EH (cell line): Measurements from ENCODE around the gene LRFN2.

Source experiments
- DNase-seq: peaks from one replicate; pipeline ENCODE4 v3.0.0-alpha.2; 2015; ENCODE audit warnings: low read depth

The LRFN2 gene

DNA sequence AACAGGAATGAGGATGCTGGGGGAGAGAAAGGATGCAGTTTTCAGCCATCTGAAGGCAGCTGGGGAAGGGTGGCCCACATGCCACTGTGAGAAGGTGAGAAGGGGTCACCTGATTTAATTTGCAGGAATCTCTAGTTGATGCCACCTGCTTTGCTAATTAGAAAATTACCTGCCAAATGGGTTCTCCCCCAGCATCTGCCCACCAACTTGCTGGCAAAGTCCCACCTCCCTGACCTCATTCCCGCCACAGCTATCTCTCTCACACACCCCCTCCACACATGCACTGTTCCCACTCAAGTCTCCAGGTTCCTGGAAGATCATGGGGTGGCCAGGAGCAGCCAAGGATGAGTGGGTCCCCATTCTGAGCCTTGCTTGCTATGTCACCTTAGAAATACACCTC lies 70.7 kb downstream of the LRFN2 start:
- DNase-seq: no peak

DNA sequence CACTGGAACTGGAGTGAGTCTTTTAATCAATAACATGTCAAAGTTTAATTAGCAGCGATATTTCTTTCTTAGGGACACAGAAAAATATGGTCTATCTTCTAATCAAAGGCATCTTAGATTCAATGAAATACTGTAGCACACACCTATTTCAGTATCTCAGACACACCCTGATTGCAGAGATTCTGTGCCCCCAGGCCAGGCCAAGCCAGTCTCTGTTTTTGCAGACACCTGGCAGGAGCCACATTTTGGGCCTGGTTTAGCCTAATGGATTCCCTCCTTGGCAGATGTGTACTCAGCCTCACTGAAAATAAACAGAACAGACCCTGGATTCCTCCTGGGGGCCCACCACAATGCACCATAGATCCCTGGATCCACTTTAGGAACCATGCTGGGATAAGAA lies 74.8 kb downstream of the LRFN2 start:
- no peak for DNase-seq

DNA sequence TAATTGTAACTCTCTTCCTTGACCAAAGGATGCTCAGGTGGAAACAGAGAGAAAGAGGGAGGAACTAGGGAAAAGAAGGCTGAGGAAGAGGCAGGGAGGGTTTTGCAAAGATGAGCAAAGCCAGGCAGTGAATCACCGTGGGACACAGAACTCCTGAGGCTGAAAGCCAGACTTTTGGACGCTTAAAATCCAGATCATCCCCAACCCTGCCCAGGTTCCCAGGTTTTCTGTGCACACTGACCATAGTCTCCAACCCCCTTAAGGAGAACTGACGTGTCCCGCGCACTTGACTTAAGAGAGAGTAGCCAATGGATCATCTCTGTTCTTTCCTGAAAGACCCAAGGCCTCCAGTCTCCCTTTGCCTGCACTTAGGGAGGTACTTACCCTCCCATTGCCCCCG lies 75.3 kb downstream of the LRFN2 start:
- DNase-seq: no peak

DNA sequence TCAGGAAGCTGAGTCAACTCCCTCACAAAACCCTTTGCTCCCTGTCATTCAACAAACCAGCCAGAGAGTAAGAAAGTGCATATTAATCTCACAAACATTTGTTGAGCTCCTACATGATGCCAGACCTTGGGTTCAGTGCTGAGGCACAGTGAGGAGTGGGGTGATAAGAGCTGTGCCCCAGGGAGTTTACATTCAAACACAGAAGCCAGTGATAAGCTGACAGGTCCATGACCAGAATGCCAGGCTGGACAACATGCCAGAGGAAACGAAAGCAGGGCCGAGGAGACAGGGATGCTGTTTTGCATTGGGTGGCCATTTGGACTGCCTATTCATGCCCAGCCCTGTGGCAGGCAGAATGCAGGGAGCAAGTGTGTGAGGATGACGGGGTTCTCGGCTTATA lies 76.7 kb downstream of the LRFN2 start:
- no peak for DNase-seq

DNA sequence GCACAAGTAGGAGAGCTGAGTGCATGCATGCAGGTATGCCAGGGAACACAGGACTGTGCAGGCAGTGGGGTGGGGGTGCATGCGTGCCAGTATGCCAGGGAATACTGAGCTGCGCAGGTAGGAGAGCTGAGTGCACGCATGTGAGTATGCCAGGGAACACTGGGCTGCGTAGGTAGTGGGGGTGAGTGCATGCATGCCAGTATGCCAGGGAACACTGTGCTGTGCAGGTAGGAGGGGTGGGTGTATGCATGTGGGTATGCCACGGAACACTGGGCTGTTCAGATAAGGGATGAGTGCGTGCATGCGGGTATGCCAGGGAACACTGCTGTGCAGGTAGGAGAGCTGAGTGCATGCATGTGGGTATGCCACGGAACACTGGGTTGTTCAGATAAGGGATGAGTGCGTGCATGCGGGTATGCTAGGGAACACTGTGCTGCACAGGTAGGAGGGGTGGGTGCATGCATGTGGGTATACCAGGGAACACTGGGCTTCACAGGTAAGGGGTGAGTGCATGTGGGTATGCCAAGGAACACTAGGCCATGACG lies 77.4 kb downstream of the LRFN2 start:
- no peak for DNase-seq

DNA sequence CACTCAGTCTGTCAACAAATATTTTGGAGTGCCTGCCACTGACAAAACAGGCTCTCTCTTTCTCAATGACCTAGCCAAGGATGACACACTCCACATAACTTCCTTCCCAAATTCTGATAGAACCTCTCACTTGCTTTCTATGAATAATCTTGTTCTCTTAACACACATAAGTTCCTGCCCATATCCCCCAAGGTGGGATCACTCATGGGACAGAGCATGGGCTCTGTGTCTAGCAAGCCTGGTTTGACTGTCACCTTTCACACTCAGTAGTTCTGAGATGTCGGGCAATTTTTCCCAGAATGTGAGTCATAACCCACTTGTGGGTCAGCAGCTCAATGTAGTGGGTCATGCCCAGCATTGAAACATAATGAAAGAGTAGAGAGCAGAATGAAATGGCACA lies 78.1 kb downstream of the LRFN2 start:
- no peak for DNase-seq

DNA sequence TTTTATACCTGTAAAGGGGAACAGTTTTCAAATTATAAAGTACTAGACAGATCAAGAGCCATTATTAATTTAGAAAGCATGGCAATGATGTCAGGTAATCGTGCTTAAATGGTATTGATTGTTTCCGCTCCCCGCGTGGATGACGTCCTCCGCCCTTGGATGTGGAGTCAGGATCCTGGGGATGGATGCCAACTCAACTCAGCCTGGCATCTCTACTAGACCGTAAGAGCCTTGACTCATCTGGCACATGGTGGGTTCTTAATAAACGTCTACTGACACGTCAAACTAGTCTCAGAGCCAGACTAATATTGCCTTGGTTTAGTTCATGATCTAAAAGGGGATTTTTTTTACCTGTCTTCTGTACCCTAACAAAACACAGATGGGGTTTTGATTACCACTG lies 80.2 kb downstream of the LRFN2 start:
- no peak for DNase-seq

DNA sequence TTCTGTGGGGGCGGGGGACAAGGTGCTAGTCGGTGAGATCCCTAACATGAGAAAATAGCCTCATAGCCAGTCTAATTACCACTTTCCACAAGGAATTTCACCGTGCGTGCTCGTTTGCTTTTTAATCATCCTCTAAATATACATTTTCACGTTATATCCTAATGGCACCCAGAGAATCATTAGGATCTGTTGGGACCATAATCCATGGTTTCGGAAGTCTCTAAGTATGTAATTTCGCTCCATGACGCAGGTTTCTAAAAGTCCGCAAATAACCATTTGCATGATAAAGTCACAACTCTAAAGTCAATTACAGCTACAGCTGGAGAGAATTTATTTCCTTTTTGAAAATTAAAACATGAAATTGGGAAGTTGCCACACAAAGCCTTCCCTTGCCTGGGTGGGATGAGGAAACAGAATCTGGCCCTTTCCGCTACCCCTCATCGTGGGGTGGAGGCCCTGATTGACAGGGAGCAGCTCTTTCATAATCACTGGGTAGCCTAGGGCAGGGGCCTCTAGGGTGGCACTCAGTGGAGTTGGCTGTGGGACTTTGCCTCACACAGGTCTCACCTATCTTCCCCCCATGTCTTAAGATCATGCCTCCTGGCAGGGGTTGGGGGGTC lies 81.9 kb downstream of the LRFN2 start:
- DNase-seq: no peak

DNA sequence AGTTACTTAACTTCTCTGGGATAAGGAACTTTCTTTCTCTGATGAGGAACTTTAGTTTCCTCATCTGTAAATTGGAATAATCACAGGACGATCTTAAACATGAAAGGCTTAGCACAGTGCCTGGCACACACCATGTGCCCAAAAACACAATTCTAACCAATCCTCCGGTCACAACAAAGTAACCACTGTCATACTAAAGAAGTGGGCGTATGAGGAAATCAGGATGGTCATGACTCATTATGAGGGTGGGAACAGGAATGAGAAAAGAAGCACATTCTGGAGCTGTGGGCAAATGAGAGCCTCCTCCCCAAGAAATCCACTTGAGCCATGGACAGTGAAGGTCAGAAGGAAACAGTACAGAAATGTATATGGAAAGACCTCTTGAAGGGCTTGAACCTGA lies 82.9 kb downstream of the LRFN2 start:
- no peak for DNase-seq

DNA sequence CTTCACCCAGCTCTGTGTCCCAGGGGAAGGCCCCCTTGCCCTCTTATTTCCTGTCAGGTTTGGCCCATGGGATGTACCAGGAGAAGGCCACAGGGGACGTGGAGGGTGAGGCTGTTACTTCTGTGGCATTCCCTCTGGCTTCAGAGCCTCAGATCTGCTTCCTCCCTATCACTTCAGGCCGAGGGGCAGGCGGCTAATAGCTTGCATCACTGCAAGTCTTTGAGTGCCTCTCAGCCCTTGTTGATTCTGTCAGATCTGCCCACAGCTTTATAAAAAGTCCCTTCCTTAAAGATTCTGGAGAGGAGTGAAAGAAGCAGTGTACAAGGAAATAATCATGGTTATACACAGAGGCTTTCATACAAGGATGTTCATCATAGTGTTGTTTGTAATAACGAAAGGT lies 86.9 kb downstream of the LRFN2 start:
- no peak for DNase-seq

DNA sequence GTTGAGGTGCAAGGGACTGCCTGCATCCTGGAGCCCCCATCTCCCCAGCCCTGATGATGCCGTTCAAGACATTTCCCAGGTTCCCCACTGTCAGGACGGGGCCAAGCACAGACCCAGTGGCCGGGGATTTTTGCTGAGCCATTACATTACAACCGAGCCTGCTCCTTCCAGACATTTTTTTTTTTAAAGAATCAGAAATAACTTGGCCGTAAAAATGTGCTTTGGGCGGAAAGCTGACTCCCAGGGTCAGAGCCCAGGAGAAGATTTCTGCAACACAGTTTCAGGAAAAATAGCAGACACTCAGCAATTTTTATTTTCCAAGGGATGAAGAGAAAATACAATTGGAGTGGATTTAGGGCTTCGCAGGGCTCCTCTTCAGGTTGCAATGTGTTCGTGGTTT lies 87.9 kb downstream of the LRFN2 start:
- no peak for DNase-seq

DNA sequence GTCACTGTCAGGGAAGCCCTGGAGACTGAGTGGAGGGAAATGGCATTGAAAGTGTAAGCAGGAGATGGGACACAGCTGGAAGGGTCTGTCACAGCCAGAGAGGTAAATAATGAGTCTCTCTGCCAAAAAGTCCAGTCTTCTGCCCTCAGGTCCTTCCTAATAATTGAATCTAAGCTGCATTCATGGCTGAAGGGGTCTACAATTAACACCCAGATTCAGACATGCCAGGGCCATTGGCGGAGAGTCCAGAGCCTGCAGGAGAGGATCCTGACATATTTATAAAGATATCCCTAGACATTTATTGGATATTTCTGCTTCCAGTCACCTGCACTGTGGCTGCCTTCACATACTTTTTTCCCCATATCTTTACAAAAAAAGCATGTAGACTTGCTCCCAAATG lies 89.0 kb downstream of the LRFN2 start:
- DNase-seq: no peak

DNA sequence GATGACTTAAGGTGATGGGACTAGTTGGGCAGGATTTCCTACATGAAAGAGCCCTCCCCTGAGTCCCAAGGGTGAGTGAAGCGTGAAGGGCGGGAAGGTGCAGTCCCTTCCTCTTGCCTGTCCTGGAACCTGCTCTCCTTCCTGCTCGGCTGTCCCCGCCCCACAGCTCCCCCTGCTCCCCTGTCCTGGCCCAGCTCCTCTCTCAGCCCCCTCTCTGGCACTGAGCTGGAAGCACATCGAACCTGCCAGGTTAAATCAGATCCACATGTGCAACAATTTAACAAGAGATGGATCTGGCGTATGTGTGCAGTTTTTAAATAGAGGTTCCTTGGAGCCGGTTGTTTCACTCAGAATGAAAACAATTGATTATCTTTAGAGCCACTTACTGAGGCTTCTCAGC lies 95.0 kb downstream of the LRFN2 start:
- no peak for DNase-seq

DNA sequence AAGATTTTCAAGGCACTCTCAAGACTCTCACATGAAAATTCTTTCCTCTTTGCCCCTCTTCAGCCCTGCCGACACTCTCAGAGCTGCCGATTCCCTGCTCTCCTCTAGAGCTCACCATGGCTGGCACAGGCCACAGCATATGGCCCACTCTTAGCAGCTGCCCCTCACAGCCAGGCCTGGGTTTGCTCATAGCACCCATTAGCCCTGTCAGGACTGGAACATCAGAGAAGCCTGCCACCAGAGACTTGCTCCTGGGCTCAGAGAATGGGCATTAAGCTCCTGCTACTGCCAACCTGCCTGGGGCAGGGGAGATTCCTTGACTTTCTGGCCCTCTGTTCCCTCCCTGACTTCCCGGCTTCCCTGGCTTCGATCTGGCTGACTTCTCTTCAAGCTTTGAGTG lies 96.7 kb downstream of the LRFN2 start:
- no peak for DNase-seq

DNA sequence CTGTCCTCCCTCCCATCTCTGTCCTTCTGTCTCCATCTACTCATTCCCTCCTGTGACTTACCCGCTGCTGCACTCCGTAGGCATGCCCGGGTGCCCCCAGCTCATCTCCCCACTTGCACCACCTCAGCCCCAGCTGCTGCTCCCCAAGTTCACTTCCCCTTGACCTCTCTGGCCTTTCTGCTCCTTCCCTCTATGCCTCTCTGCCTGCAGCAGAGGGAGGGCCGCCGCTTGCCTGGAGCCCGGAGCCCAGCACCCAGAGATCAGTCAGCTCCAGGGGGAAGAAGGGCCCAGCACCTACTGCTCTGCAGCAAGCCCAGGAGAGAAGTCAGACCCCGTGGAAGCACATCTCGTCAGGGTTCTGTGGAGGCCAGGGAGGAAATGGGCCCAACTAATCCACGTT lies 97.4 kb downstream of the LRFN2 start:
- DNase-seq: no peak

DNA sequence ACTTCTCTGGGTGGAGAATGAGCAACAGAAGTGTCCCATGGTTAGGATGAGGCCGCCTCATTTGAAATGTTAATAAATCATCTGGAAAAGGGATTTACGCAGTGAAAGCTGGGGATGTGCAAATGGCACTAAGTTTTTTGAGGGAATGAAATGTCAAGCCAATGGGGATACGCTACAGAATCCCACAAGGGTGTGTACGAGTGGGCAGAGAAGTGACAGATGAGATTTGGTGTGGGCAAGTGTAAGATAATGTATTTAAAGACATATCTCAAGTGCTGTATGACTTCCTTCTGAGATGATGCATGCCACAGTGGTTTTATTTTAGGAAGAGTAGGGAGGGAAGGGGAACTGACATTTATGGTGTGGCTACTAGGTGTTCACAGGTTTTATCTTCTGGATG lies 100.6 kb downstream of the LRFN2 start:
- no peak for DNase-seq

DNA sequence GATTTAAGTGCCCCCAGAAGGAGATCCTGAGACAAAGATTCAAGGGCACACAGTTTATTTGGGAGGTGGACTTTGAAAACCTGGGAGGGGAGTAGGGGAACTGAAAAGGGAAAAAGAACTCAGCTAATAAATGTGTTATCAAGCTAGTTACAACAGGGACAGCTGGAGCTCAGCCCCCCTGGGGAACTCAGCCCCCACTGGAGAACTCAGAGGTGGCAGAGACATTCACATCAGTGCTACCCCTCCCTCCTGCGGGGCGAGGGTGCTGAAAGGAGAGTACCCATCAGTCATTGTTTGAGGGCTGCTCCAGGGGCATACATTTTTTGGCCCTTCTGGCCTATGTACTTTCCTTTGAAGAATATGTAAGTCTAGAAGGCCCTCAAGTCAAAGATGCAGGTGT lies 101.4 kb downstream of the LRFN2 start:
- no peak for DNase-seq

DNA sequence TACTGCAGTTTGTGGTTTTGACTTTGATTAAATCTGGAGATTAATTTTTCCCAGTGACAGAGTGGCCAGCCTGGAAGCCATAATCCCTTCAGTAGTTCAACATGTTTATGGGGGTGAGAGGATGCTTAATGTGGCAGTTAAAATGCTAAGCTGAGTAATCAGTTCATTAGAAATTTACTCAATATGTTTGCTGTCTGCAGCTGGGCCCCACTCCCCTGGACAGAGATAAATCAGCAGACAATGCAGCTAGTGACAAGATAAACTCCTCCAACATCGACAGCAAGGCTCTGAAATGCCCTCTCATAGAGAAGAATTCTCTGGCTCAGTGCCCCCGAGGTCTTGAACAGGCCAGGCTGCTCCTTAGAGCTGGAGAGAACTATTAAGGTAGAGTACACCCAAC lies 101.9 kb downstream of the LRFN2 start:
- no peak for DNase-seq

DNA sequence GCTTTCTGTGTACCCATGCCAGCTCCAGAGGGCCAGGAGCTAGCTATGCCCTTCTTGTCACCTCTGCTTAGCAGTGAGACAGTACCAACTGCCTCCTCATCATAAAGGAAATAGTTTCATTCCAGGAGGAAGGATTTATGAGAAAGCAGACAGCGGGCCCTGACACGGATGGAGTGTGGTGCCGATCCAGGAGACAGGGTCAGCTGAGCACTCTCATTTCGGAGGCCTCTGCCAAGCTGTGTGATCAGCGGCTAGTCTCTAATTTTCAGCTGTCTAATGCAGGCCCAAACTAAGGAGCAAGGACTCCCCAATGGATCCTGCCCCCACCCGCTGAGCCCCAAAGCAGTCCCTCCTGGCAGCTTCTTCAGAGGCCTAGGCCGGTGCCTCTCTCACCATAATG lies 103.1 kb downstream of the LRFN2 start:
- no peak for DNase-seq

DNA sequence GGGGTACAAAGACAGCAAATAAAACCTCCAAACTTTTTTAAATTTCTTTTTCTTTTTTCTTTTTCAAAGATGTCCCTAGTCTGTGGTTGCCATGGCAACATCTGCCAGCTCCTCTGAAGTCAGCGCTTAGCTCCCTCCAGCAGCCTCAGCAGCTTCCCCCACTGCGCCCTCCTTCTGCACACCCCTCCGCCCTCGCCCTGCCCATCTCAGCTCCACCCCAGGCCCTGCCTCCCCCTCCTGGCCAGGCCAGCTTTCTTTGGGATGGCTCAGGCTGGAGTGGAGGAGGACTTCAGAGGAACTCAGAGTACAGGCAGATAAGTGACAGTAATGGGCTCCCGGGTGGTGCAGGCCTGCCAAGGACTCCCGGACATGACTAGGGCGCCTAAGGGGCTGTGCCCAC lies 104.6 kb downstream of the LRFN2 start:
- no peak for DNase-seq

DNA sequence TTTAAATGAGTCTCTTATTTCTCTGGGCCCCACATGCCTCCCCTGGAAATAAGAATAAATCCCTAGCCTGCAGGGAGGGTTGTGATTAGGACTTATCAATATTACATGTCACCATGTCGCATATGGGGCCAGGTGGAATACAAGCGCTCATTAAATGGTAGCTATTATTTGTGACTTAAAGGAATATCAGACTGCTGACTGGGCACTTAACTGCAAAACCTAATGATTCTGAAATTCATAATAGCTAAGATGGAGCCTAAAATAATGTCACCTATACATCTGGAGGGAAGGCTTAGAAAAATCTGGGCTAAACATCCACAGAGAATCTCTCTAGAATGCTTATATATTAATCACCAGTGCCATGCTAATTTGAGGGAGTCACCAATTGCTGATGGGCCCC lies 106.5 kb downstream of the LRFN2 start:
- DNase-seq: no peak

DNA sequence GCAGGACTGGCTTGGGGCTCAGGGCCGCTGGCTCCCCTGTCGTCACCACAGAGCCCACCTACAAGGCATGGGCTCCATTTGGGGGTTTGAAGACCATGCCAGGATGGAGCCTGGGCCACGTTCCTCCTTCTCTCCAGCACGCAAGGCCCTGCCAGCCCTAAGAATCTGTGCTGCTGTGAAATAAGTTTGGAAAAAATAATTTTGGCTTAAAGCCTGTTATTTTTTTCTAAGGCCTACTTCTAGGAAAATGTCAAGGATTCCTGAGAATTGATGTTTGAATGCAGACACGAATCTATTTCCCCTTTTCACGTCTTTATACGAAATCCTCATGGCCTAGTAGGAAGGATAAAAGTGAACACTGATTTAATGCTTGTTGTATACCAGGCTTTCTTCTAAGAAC lies 107.5 kb downstream of the LRFN2 start:
- DNase-seq: no peak

DNA sequence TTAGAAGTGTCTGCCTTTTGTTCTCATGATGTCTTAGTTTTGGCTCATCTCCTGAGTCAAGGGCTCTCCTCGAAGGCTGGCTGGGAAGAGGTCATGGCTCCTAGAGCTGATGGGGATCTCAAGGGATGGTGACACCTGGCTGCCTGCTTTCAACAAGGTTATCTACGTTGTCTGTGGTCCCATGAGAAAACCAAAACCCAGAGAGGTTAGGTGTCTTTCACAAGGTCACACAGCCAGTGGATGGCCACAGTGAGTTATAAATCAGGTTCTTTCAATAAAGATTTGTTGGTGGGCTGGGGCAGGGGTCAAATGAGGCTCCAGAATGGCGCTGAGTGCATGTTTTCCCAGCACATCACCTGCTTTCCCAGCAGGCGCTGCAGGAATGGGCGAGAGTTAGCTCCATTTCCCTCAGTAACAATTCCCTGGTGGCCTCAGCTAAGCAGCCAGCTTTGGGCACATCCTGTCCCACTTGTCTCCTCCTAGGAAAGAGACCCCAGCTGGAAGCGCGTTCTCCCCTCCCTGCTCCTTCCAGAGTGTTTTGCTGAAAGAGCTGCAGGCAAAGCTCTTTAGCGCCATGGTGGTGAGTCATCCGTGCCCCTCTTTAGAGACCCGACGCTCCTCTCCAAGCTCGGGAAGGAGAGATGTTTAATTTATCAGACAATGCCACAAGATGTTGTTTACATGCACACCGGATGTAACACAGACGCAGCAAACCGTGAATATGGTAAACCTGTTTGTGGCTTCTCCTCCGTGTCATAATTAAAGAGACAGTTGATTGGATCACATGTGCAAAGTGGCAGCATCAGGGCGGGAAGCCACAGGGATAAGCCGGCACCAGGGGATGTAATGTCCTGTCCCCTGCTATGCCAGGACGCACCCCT lies 109.7 kb downstream of the LRFN2 start:
- no peak for DNase-seq

DNA sequence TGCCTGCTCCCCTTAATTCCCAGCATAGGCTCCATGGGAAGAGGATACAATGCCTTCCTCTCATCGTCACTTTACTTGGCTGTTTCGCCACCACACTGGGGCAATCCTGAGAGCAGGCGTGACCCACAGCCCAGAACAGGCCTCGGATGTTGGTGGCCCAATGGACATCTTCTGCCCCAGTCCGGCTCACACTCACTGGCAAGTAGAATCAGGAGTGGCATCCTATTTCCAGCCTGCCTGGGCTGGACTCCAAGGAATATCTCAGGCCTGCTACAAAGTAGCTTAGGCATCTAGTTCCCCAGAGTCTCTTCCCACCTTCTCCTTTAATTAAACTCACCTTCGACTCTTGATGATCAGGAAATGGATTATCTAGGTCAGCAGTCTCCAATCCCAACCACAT lies 110.5 kb downstream of the LRFN2 start:
- DNase-seq: no peak
